Adrenal gland (tissue), 5 donors: Measurements from ENCODE around the gene DLG2.

Experiments used
- POLR2A ChIP-seq, 2 donors: fragments of 450-650 bp; IDR thresholded peaks; one replicate each; pipeline ENCODE4 v1.6.1; 2017; ENCODE audit warnings: antibody characterized with exemption in 2 of 2, mild to moderate bottlenecking in 2 of 2, moderate library complexity in 1 of 2
- TF ChIP-seq, protein P1 (sequence below), 6 experiments: fragments of 450-650 bp in 4 of 6; fragments of 200-600 bp in 2 of 6; sonication (generic) in 1 of 6; IDR thresholded peaks; 1 replicate in 5 of 6; 2 replicates in 1 of 6; pipeline versions ENCODE4 v1.5.1 to v1.8.0; 2016 to 2021; ENCODE audit warnings: antibody characterized with exemption in 6 of 6, mild to moderate bottlenecking in 2 of 6, moderate library complexity in 1 of 6
- donor health status: DM: no; HTN: no; CAD: no.

- TF ChIP-seq, protein P1, sequence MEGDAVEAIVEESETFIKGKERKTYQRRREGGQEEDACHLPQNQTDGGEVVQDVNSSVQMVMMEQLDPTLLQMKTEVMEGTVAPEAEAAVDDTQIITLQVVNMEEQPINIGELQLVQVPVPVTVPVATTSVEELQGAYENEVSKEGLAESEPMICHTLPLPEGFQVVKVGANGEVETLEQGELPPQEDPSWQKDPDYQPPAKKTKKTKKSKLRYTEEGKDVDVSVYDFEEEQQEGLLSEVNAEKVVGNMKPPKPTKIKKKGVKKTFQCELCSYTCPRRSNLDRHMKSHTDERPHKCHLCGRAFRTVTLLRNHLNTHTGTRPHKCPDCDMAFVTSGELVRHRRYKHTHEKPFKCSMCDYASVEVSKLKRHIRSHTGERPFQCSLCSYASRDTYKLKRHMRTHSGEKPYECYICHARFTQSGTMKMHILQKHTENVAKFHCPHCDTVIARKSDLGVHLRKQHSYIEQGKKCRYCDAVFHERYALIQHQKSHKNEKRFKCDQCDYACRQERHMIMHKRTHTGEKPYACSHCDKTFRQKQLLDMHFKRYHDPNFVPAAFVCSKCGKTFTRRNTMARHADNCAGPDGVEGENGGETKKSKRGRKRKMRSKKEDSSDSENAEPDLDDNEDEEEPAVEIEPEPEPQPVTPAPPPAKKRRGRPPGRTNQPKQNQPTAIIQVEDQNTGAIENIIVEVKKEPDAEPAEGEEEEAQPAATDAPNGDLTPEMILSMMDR (IDR thresholded peaks at IDR 0.05) = no peak
- no peak for TF ChIP-seq POLR2A (IDR thresholded peaks at IDR 0.05)
Measured at GRCh38 chr11:85238906-85239305, 388.2 kb downstream of the DLG2 start.
